Cardiac muscle cell (in vitro differentiated cells and primary cell): ENCODE results near the gene NEURL2. TPM values are rescaled to one million over a fixed set of nuclear protein-coding genes. Genes with fewer than 3 reads are reported as not detected.
"Not testable (repeated sequence)": the region's sequence is repeated elsewhere in the genome, so short reads cannot be mapped to it uniquely, and the experiment has no call there.

ENCODE experiments used
- DNase-seq, 2 donors: peaks; one replicate each; pipeline versions ENCODE4 v3.0.0 to v3.0.0-alpha.2; 2010 to 2017; ENCODE audit warnings: low read depth in 1 of 2, low spot score in 1 of 2
- H3K27ac ChIP-seq: fragments of 200-600 bp; sonication (generic); 2 replicates; pipeline ENCODE4 v1.5.1; 2016
- H3K27me3 ChIP-seq: fragments of 200-600 bp; sonication (generic); 2 replicates; pipeline ENCODE4 v1.6.0; 2016; ENCODE audit warnings: control low read depth
- H3K36me3 ChIP-seq: fragments of 200-600 bp; sonication (generic); 2 replicates; pipeline ENCODE4 v1.5.1; 2016; ENCODE audit warnings: control low read depth
- H3K4me1 ChIP-seq: fragments of 200-600 bp; sonication (generic); 2 replicates; pipeline ENCODE4 v1.8.1; 2017; ENCODE audit warnings: low read depth, mild to moderate bottlenecking, mixed run types
- H3K4me3 ChIP-seq: fragments of 200-600 bp; sonication (generic); 2 replicates; pipeline ENCODE4 v1.5.1; 2016; ENCODE audit warnings: mild to moderate bottlenecking
- H3K9me3 ChIP-seq: fragments of 200-600 bp; sonication (generic); 2 replicates; pipeline ENCODE4 v1.5.1; 2017; ENCODE audit warnings: low read depth, mild to moderate bottlenecking, control low read depth
- polyA plus RNA-seq: library from polyadenylated mRNA; unstranded; fragments of >200 nt; fragmentation: Nextera tagmentation; extraction: Ambion mirVana; gene quantifications from 2 replicates; pipeline ENCODE4 v1.2.1, GENCODE V29; 2016
- total RNA-seq: library from RNA; depleted of rRNA; stranded (reverse); fragments of >200 nt; gene quantifications from 2 replicates; pipeline ENCODE4 v1.2.3, GENCODE V29; 2016
- TF ChIP-seq, protein P1 (sequence below): IDR thresholded peaks from 2 replicates; pipeline ENCODE4 v1.5.1; 2012; ENCODE audit warnings: low read depth, mild to moderate bottlenecking, low read length

Gene NEURL2
- total and polyA plus RNA-seq, 2 experiments from 2014 or later = 64.5 to 81.3 TPM

DNA sequence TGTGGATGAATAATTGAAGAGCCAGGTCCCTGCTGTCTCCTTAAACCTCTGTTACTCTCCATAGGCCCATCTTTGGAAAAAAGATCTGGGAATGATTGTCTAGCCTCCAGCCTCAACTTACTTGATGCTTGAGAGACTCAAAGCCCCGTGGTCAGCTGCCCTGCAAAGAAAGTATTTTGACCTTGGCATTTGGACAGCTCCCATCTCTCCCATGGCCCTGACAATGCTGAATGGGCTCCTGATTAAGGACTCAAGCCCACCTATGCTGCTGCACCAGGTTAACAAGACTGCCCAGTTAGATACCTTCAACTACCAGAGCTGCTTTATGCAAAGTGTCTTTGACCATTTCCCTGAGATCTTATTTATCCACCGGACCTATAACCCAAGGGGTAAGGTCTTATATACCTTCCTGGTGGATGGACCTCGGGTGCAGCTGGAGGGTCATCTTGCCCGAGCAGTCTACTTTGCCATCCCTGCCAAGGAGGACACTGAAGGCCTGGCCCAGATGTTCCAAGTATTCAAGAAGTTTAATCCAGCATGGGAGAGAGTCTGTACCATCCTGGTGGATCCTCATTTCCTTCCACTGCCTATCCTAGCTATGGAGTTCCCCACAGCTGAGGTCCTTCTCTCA, 8.4 kb downstream of the NEURL2 start:
- Histone ChIP-seq H3K27me3 (no peaks in the 10 kb centered on the region), H3K4me3 (no peak overlapping the region), H3K27ac (peak overlapping the region; percentile 18), H3K4me1 (peaks cover 6% of the 10 kb centered on the region), H3K36me3 (peaks cover 18% of the 10 kb centered on the region), H3K9me3 (no peaks in the 10 kb centered on the region)
- DNase-seq = no peak
- TF ChIP-seq, protein P1, sequence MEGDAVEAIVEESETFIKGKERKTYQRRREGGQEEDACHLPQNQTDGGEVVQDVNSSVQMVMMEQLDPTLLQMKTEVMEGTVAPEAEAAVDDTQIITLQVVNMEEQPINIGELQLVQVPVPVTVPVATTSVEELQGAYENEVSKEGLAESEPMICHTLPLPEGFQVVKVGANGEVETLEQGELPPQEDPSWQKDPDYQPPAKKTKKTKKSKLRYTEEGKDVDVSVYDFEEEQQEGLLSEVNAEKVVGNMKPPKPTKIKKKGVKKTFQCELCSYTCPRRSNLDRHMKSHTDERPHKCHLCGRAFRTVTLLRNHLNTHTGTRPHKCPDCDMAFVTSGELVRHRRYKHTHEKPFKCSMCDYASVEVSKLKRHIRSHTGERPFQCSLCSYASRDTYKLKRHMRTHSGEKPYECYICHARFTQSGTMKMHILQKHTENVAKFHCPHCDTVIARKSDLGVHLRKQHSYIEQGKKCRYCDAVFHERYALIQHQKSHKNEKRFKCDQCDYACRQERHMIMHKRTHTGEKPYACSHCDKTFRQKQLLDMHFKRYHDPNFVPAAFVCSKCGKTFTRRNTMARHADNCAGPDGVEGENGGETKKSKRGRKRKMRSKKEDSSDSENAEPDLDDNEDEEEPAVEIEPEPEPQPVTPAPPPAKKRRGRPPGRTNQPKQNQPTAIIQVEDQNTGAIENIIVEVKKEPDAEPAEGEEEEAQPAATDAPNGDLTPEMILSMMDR = no peak

DNA sequence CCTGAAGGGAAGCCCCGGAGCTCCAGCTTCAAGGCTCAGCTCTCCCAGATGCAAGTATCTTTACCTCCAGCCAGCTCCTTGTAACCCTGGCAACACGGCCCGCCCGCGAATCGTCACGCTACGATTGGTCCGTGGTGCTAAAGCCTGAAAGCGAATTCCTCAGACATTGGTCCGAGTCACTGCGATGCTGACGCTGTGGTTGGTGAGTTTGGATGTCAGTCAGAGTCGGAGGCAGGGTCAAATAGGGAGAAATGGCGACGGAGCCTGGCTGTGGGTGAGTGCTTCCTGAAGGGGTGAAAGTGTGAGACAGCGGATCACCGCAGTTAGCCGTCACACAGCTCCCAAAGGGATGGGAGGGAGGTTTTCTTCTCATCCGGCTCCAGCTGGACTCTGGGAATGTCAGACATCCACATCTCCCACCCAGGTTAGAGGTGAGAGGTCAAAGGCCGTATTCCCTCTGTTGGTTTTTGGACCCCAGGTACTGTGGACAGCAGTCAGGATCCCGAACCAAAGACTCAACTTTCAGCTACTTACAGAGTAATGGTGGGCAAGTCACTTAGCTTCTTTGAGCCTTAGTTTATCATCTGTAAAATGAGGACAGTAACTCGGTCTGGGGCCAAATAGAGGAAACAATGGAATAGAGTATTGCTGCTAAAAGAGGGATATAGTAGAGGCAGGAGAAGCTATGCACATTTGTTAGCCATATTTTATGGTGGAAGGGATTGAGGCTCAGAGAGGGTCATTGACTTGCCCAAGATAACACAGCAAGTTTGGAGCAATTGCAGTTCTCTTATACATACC, 9.8 kb downstream of the NEURL2 start, which contains the start of gene ZSWIM1:
ZSWIM1 (plus strand) TSS at position 240 of the 801 bp plus-strand sequence. CDS start 1,366 bp downstream, outside the sequence.
- Histone ChIP-seq H3K27ac (peak within 1 kb of the TSS; percentile 67), H3K9me3 (no peaks in the 10 kb centered on the region), H3K4me3 (peak within 1 kb of the TSS; percentile 52), H3K4me1 (peaks cover 6% of the 10 kb centered on the region), H3K27me3 (no peaks in the 10 kb centered on the region), H3K36me3 (peaks cover 24% of the 10 kb centered on the region)
- peak; percentile 98 to 99 for DNase-seq
- TF ChIP-seq, protein P1 = no peak

DNA sequence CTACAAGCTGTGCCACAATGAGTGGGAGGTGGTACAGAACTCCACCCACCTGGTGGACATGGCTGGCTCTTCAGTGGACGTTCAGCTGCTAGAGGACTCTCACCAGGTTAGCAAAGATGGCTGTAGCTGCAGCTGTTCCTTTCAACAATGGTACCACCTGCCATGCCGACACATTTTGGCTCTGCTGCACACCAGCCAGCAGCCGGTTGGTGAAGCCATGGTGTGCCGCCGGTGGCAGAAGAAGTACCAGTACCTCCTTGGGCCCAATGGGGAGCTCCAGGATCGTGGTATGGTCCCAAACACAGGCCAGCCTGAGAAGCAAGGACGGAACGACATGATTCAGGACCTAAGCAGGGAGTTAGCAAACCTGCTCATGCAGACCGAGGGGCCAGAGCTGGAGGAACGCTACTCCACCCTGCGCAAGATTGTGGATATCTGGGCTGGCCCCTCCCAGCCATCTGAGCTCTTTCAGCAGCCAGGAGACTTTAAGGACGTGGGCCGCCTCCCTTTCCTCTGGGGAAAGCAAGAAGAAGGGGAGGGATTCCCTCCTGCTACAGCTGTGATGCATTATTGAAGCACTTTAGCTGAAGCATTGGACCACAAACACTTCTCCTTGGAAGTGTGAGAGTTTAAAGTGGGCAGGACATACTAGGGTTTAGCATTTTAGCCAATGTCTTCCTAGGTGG, 12.8 kb downstream of the NEURL2 start:
- no peak for DNase-seq
- Histone ChIP-seq H3K27ac (no peak overlapping the region), H3K4me3 (no peak overlapping the region), H3K9me3 (no peaks in the 10 kb centered on the region), H3K27me3 (no peaks in the 10 kb centered on the region), H3K36me3 (peaks cover 23% of the 10 kb centered on the region), H3K4me1 (peaks cover 6% of the 10 kb centered on the region)
- TF ChIP-seq, protein P1 = no peak

DNA sequence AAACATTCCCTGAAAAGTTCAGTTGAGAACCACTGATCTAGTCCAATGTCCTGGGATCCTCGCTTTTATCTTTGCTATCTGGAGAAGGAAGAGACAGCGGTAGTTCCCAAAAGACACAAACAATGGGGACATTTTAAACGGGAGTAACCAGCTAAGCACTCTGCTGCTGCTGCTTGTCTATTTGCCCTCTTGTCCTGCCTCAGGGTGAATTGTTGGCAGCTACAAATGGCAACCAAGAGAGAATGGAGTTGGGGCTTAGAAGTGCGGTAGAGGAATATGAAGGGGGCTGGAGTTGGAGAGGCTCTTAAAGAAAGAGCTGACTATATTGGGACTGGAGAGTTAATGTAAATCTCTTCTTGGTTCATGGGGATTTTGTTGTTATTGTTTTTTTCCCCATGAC, 16.4 kb downstream of the NEURL2 start:
- TF ChIP-seq, protein P1 = no peak
- no peaks in the 10 kb centered on the region for H3K4me1 ChIP-seq
- H3K9me3 ChIP-seq = no peaks in the 10 kb centered on the region
- DNase-seq = no peak
- H3K4me3 ChIP-seq = no peak overlapping the region
- H3K27ac ChIP-seq = no peak overlapping the region
- H3K36me3 ChIP-seq = peaks cover 16% of the 10 kb centered on the region
- no peaks in the 10 kb centered on the region for H3K27me3 ChIP-seq

DNA sequence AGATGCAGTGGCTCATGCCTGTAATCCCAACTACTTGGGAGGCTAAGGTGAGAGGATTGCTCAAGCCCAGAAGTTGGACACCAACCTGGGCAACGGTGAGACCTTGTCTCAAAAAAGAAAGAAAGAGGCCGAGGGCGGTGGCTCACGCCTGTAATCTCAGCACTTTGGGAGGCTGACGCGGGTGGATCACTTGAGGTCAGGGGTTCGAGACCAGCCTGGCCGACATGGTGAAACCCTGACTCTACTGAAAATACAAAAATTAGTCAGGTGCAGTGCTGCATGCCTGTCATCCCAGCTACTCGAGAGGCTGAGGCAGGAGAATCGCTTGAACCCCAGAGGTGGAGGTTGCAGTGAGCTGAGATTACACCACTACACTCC, 16.9 kb downstream of the NEURL2 start:
- not testable (repeated sequence) for DNase-seq, H3K4me3 ChIP-seq, H3K9me3 ChIP-seq, H3K27me3 ChIP-seq, H3K27ac ChIP-seq, H3K4me1 ChIP-seq
- H3K36me3 ChIP-seq = peaks cover 16% of the 10 kb centered on the region
